Measurements from ENCODE around the gene ALG9.
A peak's percentile ranks its signal among the peaks of the same experiment; 100 is the strongest.

ALG9 gene

GRCh38 chr11:111870113-111870512 lies 1.3 kb downstream of the ALG9 start:
- no peaks in the 10 kb centered on the region for H4K20me1 ChIP-seq (ENCODE audit: insufficient read depth, low read length)
- H3K36me3 ChIP-seq (replicated peaks; ENCODE audit: low read depth, low read length), result peaks cover 28% of the 10 kb centered on the region
- H3K4me2 ChIP-seq (ENCODE audit: low read length), result peak overlapping the region; percentile 92
- peak overlapping the region; percentile 67; the same call in 1 of the 2 replicates for H3K27ac ChIP-seq (ENCODE audit: low read length)
- no peak for TF ChIP-seq EZH2phosphoT487 (IDR thresholded peaks at IDR 0.05; ENCODE audit: low read depth)
- H2AFZ ChIP-seq (ENCODE audit: low read depth, low read length), result no peak overlapping the region
- no peak overlapping the region for H3K9ac ChIP-seq (ENCODE audit: low read length)
- H3K4me1 ChIP-seq (ENCODE audit: low read length), result peaks cover 15% of the 10 kb centered on the region
- no peaks in the 10 kb centered on the region for H3K9me3 ChIP-seq (ENCODE audit: insufficient read depth, low read length)
- no peaks in the 10 kb centered on the region for H3K27me3 ChIP-seq (ENCODE audit: low read depth, low read length)
- peak overlapping the region; percentile 86 for H3K4me3 ChIP-seq (ENCODE audit: low read length)
- peaks cover 7% of the 10 kb centered on the region for H3K79me2 ChIP-seq (ENCODE audit: low read length)

- H3K9ac ChIP-seq (ENCODE audit: low read length), result no peak overlapping the region
- no peak overlapping the region for H3K27ac ChIP-seq (ENCODE audit: low read length)
- peaks cover 35% of the 10 kb centered on the region for H3K36me3 ChIP-seq (replicated peaks; ENCODE audit: low read depth, low read length)
- TF ChIP-seq EZH2phosphoT487 (IDR thresholded peaks at IDR 0.05; ENCODE audit: low read depth), result no peak
- TF ChIP-seq, protein P1, sequence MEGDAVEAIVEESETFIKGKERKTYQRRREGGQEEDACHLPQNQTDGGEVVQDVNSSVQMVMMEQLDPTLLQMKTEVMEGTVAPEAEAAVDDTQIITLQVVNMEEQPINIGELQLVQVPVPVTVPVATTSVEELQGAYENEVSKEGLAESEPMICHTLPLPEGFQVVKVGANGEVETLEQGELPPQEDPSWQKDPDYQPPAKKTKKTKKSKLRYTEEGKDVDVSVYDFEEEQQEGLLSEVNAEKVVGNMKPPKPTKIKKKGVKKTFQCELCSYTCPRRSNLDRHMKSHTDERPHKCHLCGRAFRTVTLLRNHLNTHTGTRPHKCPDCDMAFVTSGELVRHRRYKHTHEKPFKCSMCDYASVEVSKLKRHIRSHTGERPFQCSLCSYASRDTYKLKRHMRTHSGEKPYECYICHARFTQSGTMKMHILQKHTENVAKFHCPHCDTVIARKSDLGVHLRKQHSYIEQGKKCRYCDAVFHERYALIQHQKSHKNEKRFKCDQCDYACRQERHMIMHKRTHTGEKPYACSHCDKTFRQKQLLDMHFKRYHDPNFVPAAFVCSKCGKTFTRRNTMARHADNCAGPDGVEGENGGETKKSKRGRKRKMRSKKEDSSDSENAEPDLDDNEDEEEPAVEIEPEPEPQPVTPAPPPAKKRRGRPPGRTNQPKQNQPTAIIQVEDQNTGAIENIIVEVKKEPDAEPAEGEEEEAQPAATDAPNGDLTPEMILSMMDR (IDR thresholded peaks at IDR 0.05; ENCODE audit: low read depth, low read length), result no peak
- no peak overlapping the region for H3K4me3 ChIP-seq (ENCODE audit: low read length)
- peaks cover 11% of the 10 kb centered on the region for H3K4me1 ChIP-seq (ENCODE audit: low read length)
- H3K9me3 ChIP-seq (ENCODE audit: insufficient read depth, low read length), result no peaks in the 10 kb centered on the region
- H4K20me1 ChIP-seq (ENCODE audit: insufficient read depth, low read length), result no peaks in the 10 kb centered on the region
- H3K4me2 ChIP-seq (ENCODE audit: low read length), result no peak overlapping the region
- H3K79me2 ChIP-seq (ENCODE audit: low read length), result no peaks in the 10 kb centered on the region
- H2AFZ ChIP-seq (ENCODE audit: low read depth, low read length), result no peak overlapping the region
- no peaks in the 10 kb centered on the region for H3K27me3 ChIP-seq (ENCODE audit: low read depth, low read length)
Observed at GRCh38 chr11:111860257-111860656, 11.1 kb downstream of the ALG9 start.

DNA sequence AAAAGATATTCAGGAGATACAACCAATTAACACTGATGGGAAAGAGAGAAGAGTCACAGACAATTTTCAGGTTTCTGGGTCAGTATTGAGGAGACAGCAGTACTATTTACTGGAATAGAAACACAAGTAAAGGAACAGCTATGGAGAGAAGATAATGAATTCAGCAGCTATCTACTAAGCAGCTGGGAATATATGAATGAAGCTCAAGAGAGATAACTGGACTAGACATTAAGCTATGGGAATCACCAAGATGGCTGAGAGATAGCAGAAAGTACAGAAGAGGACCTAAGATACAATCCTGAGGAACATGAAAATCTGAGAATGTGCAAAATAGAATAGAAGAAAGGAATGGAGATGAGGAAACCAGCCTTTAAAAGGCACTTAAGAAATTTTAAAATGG lies 15.9 kb downstream of the ALG9 start:
- Histone ChIP-seq H3K27ac (ENCODE audit: low read length) (no peak overlapping the region), H2AFZ (ENCODE audit: low read depth, low read length) (no peak overlapping the region), H3K4me3 (ENCODE audit: low read length) (no peak overlapping the region), H3K27me3 (ENCODE audit: low read depth, low read length) (no peaks in the 10 kb centered on the region), H3K9me3 (ENCODE audit: insufficient read depth, low read length) (no peaks in the 10 kb centered on the region), H3K9ac (ENCODE audit: low read length) (no peak overlapping the region), H3K4me1 (ENCODE audit: low read length) (no peaks in the 10 kb centered on the region), H3K36me3 (replicated peaks; ENCODE audit: low read depth, low read length) (peaks cover 32% of the 10 kb centered on the region), H3K79me2 (ENCODE audit: low read length) (no peaks in the 10 kb centered on the region), H3K4me2 (ENCODE audit: low read length) (no peak overlapping the region), H4K20me1 (ENCODE audit: insufficient read depth, low read length) (no peaks in the 10 kb centered on the region)
- TF ChIP-seq EZH2phosphoT487 (IDR thresholded peaks at IDR 0.05; ENCODE audit: low read depth), result no peak
- TF ChIP-seq, protein P1 (IDR thresholded peaks at IDR 0.05; ENCODE audit: low read depth, low read length), result no peak

- no peak overlapping the region for H3K27ac ChIP-seq (ENCODE audit: low read length)
- no peaks in the 10 kb centered on the region for H3K9me3 ChIP-seq (ENCODE audit: insufficient read depth, low read length)
- H3K27me3 ChIP-seq (ENCODE audit: low read depth, low read length), result no peaks in the 10 kb centered on the region
- peaks cover 24% of the 10 kb centered on the region for H3K36me3 ChIP-seq (replicated peaks; ENCODE audit: low read depth, low read length)
- no peaks in the 10 kb centered on the region for H4K20me1 ChIP-seq (ENCODE audit: insufficient read depth, low read length)
- H2AFZ ChIP-seq (ENCODE audit: low read depth, low read length), result no peak overlapping the region
- no peaks in the 10 kb centered on the region for H3K79me2 ChIP-seq (ENCODE audit: low read length)
- no peak overlapping the region for H3K4me2 ChIP-seq (ENCODE audit: low read length)
- no peak overlapping the region for H3K9ac ChIP-seq (ENCODE audit: low read length)
- H3K4me1 ChIP-seq (ENCODE audit: low read length), result no peaks in the 10 kb centered on the region
- no peak overlapping the region for H3K4me3 ChIP-seq (ENCODE audit: low read length)
- no peak for TF ChIP-seq EZH2phosphoT487 (IDR thresholded peaks at IDR 0.05; ENCODE audit: low read depth)
- TF ChIP-seq, protein P1 (IDR thresholded peaks at IDR 0.05; ENCODE audit: low read depth, low read length), result no peak
Observed at GRCh38 chr11:111852103-111852502, 19.3 kb downstream of the ALG9 start.

GRCh38 chr11:111851636-111852035 lies 19.7 kb downstream of the ALG9 start:
- no peaks in the 10 kb centered on the region for H3K27me3 ChIP-seq (ENCODE audit: low read depth, low read length)
- no peak for TF ChIP-seq EZH2phosphoT487 (IDR thresholded peaks at IDR 0.05; ENCODE audit: low read depth)
- TF ChIP-seq, protein P1 (IDR thresholded peaks at IDR 0.05; ENCODE audit: low read depth, low read length), result peak; percentile 51
- no peaks in the 10 kb centered on the region for H3K9me3 ChIP-seq (ENCODE audit: insufficient read depth, low read length)
- H3K4me2 ChIP-seq (ENCODE audit: low read length), result no peak overlapping the region
- no peak overlapping the region for H2AFZ ChIP-seq (ENCODE audit: low read depth, low read length)
- H3K27ac ChIP-seq (ENCODE audit: low read length), result no peak overlapping the region
- H3K79me2 ChIP-seq (ENCODE audit: low read length), result no peaks in the 10 kb centered on the region
- H3K9ac ChIP-seq (ENCODE audit: low read length), result no peak overlapping the region
- no peak overlapping the region for H3K4me3 ChIP-seq (ENCODE audit: low read length)
- H3K36me3 ChIP-seq (replicated peaks; ENCODE audit: low read depth, low read length), result peaks cover 23% of the 10 kb centered on the region
- no peaks in the 10 kb centered on the region for H3K4me1 ChIP-seq (ENCODE audit: low read length)
- H4K20me1 ChIP-seq (ENCODE audit: insufficient read depth, low read length), result no peaks in the 10 kb centered on the region
